HG02623 (cell line): Measurements from ENCODE around the gene MED16.

Experiments
- ATAC-seq: cut with Tn5 transposase; IDR thresholded peaks from one replicate; pipeline ENCODE4 v1.9.1; 2021; ENCODE audit warnings: moderate library complexity; ENCODE audit not compliant: unreplicated experiment

MED16 gene

GRCh38 chr19:927780-928401 is 34.9 kb upstream of the MED16 start:
- ATAC-seq, result no peak

GRCh38 chr19:927351-927779 is 34.4 kb upstream of the MED16 start:
- ATAC-seq, result no peak

- ATAC-seq, result no peak
Observed at GRCh38 chr19:926589-927350, 33.8 kb upstream of the MED16 start.

GRCh38 chr19:926323-926588 is 33.3 kb upstream of the MED16 start:
- no peak for ATAC-seq

GRCh38 chr19:925526-926322 is 32.7 kb upstream of the MED16 start, which contains the start of gene ARID3A:
ARID3A (plus strand) TSS chr19:926035; CDS start chr19:929529, 3,494 bp downstream.
- ATAC-seq, result peak; percentile 45

- peak; percentile 31 for ATAC-seq
Observed at GRCh38 chr19:925087-925525, 32.1 kb upstream of the MED16 start.

- no peak for ATAC-seq
Observed at GRCh38 chr19:924553-925086, 31.6 kb upstream of the MED16 start.

GRCh38 chr19:920051-920864 is 27.3 kb upstream of the MED16 start:
- ATAC-seq, result no peak

- ATAC-seq, result no peak
Observed at GRCh38 chr19:919199-920050, 26.4 kb upstream of the MED16 start.

- ATAC-seq, result no peak
Observed at GRCh38 chr19:918481-919198, 25.7 kb upstream of the MED16 start.

- no peak for ATAC-seq
Observed at GRCh38 chr19:918152-918437, 25.1 kb upstream of the MED16 start.

GRCh38 chr19:917323-918151 is 24.6 kb upstream of the MED16 start, which contains the start of gene KISS1R:
KISS1R (plus strand) TSS chr19:917333; CDS start chr19:917503, 170 bp downstream.
- ATAC-seq, result no peak

GRCh38 chr19:916645-917322 is 23.8 kb upstream of the MED16 start:
- no peak for ATAC-seq

GRCh38 chr19:913080-913748 is 20.2 kb upstream of the MED16 start, which contains the start of gene R3HDM4:
R3HDM4 (minus strand) TSS chr19:913219; CDS start chr19:913157, 62 bp downstream.
- peak; percentile 44 for ATAC-seq

GRCh38 chr19:912181-913079 is 19.4 kb upstream of the MED16 start:
- no peak for ATAC-seq
